HG03097 (cell line): ENCODE data around the gene TMEM127.
A peak's percentile ranks its signal among the peaks of the same experiment; 100 is the strongest.
"Not testable (repeated sequence)": the region's sequence is repeated elsewhere in the genome, so short reads cannot be mapped to it uniquely, and the experiment has no call there.

Source experiments
- ATAC-seq: cut with Tn5 transposase; IDR thresholded peaks from one replicate; pipeline ENCODE4 v1.9.1; 2021; ENCODE audit not compliant: unreplicated experiment, low FRiP score

The TMEM127 gene

GRCh38 chr2:96265840-96266679 is at the start of gene TMEM127, which contains the start of gene CIAO1:
TMEM127 (minus strand) TSS chr2:96265997; CDS start chr2:96265381, 616 bp downstream.
CIAO1 (plus strand) TSS chr2:96266225; CDS start chr2:96266351, 126 bp downstream.
- peak; percentile 91 for ATAC-seq

GRCh38 chr2:96315005-96315399 is 49.2 kb upstream of the TMEM127 start:
- ATAC-seq, result no peak

GRCh38 chr2:96308248-96308647 is 42.5 kb upstream of the TMEM127 start:
- ATAC-seq, result no peak

- ATAC-seq, result no peak
These were observed 40.6 kb upstream of the TMEM127 start for GRCh38 chr2:96306370-96306769.

- ATAC-seq, result no peak
These were observed 40.1 kb upstream of the TMEM127 start for GRCh38 chr2:96305979-96306308.

GRCh38 chr2:96305091-96305978 is 39.5 kb upstream of the TMEM127 start, which contains the start of gene SNRNP200:
SNRNP200 (minus strand) TSS chr2:96305546; CDS start chr2:96305437, 109 bp downstream.
- ATAC-seq, result peak; percentile 76

- no peak for ATAC-seq
These were observed 38.8 kb upstream of the TMEM127 start for GRCh38 chr2:96304606-96305005.

GRCh38 chr2:96301865-96302264 is 36.1 kb upstream of the TMEM127 start:
- ATAC-seq, result no peak

GRCh38 chr2:96296925-96297324 is 31.1 kb upstream of the TMEM127 start:
- ATAC-seq, result no peak

GRCh38 chr2:96294271-96294670 is 28.5 kb upstream of the TMEM127 start:
- ATAC-seq, result not testable (repeated sequence)

GRCh38 chr2:96291751-96292150 is 26.0 kb upstream of the TMEM127 start:
- no peak for ATAC-seq

- ATAC-seq, result no peak
These were observed 21.6 kb upstream of the TMEM127 start for GRCh38 chr2:96287273-96287856.

- no peak for ATAC-seq
These were observed 11.1 kb upstream of the TMEM127 start for GRCh38 chr2:96276787-96277499.

- ATAC-seq, result no peak
These were observed 8.7 kb upstream of the TMEM127 start for GRCh38 chr2:96274355-96275056.

- ATAC-seq, result no peak
These were observed 8.0 kb upstream of the TMEM127 start for GRCh38 chr2:96273763-96274162.

GRCh38 chr2:96271995-96272394 is 6.2 kb upstream of the TMEM127 start:
- ATAC-seq, result no peak

- ATAC-seq, result no peak
These were observed 1.6 kb upstream of the TMEM127 start for GRCh38 chr2:96267159-96267971.

- ATAC-seq, result no peak
These were observed 403 bp downstream of the TMEM127 start for GRCh38 chr2:96265349-96265839.
